ENCODE results near the gene SLC10A1.

GRCh38 chr14:69769623-69770022 lies 27.4 kb downstream of the SLC10A1 start:
- TF ChIP-seq EZH2phosphoT487 (IDR thresholded peaks at IDR 0.05; ENCODE audit: borderline replicate concordance, low read length) = no peak
- TF ChIP-seq CTCF (IDR thresholded peaks at IDR 0.05; ENCODE audit: low read depth, low read length, poor library complexity, severe bottlenecking) = no peak

Measured in DOHH2 (cell line).